ENCODE results near the gene MYO6. TPM values are rescaled to one million over a fixed set of nuclear protein-coding genes. Genes with fewer than 3 reads are reported as not detected.
"Not testable (repeated sequence)": the region's sequence is repeated elsewhere in the genome, so short reads cannot be mapped to it uniquely, and the experiment has no call there.

MYO6 gene
- polyA plus RNA-seq (ENCODE audit: insufficient read length in 4 of 4), result 100 to 1,000 TPM in 2 of 4 donors, 10 to 100 TPM in 2; 11.2 to 111 (median 102) TPM

DNA sequence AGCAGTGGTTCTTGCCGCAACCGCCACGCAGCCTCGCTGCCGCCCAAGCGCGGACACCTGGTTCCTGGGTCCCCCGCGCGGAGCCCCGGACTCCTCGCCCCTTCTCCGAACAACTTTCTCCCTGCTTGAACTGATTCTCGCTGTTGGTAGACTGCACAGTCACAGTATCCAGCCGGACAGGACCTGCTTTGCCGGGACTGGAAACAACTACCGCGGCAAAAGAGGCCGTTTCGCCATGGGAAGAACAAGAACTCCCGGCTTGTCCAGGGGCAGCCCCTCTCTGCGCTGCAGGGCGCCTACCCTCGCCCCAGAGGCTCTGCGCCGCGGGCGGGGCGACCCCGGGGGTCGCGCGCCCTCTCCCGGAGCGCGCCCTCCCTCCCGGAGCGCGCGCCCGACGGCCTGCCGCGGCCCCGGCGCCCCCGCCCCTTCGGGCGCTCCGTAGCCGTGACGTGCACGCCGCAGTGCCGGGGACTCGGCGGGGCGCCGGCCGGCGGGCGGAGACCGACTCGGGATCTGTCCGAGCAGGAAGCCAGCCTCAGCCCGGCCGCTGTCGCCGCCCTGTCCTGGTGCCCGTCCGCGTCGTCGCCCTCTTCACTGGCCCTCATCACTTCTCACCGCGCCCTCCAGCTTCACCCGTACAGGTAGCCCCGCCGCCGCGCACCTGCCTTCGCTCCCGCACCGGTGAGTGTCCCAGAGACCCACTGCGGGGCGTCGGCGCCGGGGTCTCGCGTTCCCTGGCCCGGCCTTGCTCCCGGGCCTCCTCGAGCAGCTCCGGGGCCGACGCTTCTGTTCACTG, at the start of gene MYO6:
Gene MYO6 (plus strand): TSS at position 497 of the 796 bp plus-strand sequence. CDS start 68,309 bp downstream, outside the sequence.
- DNase-seq (ENCODE audit: low read depth in 4 of 4, low spot score in 3 of 4), result peak in 3 of 4 donors; percentile 54 to 65 (median 62)

GRCh38 chr6:75708334-75708733, 40.7 kb upstream of the MYO6 start:
- not testable (repeated sequence) for DNase-seq (ENCODE audit: low read depth in 4 of 4, low spot score in 3 of 4)

DNA sequence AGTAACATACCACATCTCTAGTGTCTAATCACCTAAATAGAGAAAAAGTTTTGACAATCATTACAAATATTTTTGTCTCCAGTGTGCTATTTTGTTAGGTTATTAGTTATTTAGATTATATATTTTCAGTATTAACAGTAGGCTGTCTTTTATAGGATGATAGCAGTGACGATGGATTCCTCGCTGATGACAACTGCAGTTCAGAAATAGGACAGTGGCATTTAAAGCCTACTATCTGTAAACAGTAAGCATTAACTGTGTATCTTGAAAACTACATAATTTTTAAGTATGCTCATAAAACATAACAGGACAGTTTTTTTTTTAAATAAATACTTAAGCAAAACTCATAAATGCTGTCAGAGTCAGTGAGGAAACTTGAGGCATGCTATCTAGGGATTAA, 37.9 kb upstream of the MYO6 start:
- DNase-seq (ENCODE audit: low read depth in 4 of 4, low spot score in 3 of 4), result no peak

- DNase-seq (ENCODE audit: low read depth in 4 of 4, low spot score in 3 of 4), result no peak
These were observed 29.9 kb upstream of the MYO6 start for GRCh38 chr6:75719133-75719532.

DNA sequence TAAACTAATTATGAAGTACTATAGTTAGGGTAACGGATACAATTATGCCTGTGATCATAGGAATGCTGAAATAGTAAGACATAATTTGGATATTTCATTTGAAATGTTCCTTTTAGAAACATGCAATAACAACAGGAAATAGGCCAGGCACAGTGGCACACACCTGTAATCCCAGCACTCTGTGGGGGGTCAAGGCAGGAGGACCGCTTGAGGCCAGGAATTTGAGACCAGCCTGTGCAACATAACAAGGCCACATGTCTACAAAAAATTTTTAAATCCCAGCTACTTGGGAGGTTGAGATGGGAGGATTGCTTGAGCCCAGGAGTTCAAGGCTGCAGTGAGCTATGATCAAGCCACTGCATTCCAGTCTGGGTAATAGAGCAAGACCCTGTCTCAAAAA, 25.7 kb upstream of the MYO6 start:
- DNase-seq (ENCODE audit: low read depth in 4 of 4, low spot score in 3 of 4), result no peak

DNA sequence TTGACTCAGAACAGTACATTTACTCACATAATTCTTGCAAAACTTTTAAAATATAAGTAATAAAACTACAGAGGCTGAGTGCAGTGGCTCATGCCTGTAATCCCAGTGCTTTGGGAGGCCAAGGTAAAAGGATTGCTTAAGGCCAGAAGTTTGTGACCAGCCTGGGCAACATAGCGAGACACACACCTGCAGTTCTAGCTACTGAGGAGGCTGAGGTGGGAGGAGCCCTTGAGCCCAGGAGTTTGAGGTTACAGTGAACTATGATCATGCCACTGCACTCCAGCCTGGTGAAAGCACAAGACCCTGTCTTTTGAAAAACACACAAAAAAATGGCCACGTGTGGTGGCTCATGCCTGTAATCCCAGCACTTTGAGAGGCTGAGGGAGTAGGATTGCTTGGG, 21.8 kb upstream of the MYO6 start:
- no peak for DNase-seq (ENCODE audit: low read depth in 4 of 4, low spot score in 3 of 4)

DNA sequence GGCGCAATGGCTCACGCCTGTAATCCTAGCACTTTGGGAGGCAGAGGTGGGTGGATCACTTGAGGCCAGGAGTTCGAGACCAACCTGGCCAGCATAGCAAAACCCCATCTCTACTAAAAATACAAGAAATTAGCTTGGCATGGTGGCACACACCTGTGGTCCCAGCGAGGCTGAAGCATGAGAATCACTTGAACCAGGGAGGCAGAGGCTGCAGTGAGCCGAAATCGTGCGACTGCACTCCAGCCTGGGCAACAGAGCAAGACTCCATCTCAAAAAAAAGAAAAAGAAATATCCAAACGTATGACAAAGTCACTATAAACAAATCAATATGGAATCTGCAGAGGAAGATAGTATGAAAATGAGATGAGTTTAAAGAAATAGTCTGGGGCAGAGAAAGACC, 18.0 kb upstream of the MYO6 start:
- not testable (repeated sequence) for DNase-seq (ENCODE audit: low read depth in 4 of 4, low spot score in 3 of 4)

GRCh38 chr6:75735491-75736186, 13.4 kb upstream of the MYO6 start:
- DNase-seq (ENCODE audit: low read depth in 4 of 4, low spot score in 3 of 4), result no peak

DNA sequence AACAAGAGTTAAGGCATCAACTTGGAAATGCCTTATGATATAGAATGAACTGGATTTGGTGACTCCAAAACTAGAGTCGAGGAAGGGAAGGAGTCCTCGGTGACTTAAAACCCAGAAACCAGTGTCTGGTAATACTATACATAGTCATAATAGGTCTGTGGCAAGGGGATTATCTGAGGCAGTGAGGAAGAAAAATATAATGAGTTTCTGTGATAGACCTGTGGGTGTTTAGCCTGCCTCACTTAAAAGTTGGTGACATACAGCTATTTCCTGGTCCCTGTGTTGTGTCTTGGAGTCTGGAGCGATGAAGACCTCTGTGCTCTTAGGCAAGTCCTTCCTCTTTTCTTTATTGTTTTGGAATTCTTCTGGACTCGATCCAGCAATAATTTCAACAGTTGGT, 5.1 kb upstream of the MYO6 start:
- DNase-seq (ENCODE audit: low read depth in 4 of 4, low spot score in 3 of 4), result no peak

DNA sequence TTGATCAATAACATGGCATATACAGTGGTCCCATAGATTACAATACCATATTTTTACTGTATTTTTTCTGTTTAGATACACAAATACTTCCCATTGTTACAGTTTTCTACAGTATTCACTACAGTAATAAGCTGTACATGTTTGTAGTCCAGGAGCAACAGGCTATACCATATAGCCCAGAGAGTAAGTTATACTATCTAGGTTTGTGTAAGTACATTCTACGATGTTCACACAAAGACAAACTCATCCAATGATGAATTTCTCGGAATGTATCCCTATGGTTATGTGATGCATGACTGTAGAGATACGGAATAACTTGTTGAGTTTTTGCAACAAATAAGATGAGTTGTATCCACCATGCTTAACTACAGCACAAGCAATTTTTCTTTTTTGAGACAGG, 3.6 kb upstream of the MYO6 start:
- DNase-seq (ENCODE audit: low read depth in 4 of 4, low spot score in 3 of 4), result no peak

DNA sequence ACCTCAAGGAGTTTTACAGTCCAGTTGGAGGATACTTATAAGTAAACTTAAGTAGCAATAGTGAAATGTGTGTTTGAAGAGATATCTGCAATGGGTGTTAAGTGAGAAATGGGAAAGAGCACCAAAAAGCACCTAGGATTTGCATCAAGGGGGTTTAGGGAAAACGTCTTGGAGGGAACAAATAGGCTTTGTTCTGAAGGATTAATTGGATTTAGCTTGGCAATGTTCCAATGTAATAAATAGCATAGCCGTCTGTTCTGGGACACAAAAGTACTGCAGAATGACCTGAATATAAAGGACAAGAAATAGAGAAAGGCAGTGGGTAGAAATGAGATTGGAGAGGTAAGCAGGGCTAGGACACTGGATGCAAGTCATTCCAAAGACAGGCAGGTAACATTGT, 2.8 kb upstream of the MYO6 start:
- DNase-seq (ENCODE audit: low read depth in 4 of 4, low spot score in 3 of 4), result no peak

GRCh38 chr6:75747152-75747992, 1.7 kb upstream of the MYO6 start:
- DNase-seq (ENCODE audit: low read depth in 4 of 4, low spot score in 3 of 4), result no peak

DNA sequence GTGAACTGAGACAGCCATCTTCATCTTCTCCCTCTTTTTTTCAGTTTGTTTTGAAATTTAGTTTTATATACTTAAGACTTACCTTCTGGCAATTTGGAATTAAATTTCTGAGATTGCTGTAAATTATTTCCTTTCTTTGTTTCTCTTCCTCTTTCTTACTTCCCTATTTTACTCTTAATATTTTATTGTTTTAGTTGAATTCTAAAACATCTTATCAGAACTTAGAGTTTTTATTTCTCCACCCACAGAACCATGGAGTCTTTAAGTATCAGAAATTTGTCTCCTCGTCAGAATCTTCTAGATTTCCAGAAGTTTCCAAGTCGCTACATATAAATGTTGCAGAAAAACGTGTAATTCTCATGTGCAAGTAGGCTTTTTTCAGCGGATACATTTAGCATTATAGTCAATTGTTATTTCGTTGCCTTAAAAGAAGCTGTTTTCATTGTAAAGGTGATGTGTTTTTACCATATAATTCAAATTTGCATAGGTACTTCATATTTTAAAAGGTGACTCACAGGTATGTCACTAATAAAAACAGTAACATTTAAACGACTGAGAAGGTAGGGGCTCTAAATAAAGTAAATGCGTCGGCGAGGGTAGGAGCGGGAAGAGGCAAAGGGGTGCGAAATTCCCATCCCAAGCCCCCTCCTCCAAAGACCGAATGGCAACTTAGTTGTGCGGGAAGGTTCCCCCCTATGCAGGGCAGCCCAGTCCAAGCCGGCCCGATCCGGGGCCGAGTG, 866 bp upstream of the MYO6 start:
- no peak for DNase-seq (ENCODE audit: low read depth in 4 of 4, low spot score in 3 of 4)

GRCh38 chr6:75751443-75751842, 2.4 kb downstream of the MYO6 start:
- no peak for DNase-seq (ENCODE audit: low read depth in 4 of 4, low spot score in 3 of 4)

DNA sequence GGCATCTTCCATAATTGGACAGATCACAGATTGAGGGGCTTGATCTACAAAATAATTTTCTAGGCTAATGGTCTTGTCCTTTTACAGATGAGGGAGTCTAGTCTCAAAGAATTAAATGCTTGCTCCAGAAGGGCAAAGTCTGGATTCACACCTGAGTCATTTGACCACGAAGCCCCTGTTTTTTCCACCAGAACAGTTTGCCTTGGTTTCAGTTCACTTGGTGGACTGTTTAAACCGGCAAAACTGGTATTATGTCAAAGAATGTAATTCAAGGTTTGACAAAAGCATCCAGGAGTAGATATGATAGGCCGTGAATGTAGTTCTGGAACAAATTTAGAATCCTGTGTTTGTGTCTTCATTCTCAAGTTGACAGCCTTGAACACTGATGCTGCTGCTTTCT, 3.3 kb downstream of the MYO6 start:
- DNase-seq (ENCODE audit: low read depth in 4 of 4, low spot score in 3 of 4), result no peak

- DNase-seq (ENCODE audit: low read depth in 4 of 4, low spot score in 3 of 4), result no peak
These were observed 6.7 kb downstream of the MYO6 start for GRCh38 chr6:75755704-75756103.

- DNase-seq (ENCODE audit: low read depth in 4 of 4, low spot score in 3 of 4), result no peak
These were observed 8.3 kb downstream of the MYO6 start for GRCh38 chr6:75757295-75757694.

DNA sequence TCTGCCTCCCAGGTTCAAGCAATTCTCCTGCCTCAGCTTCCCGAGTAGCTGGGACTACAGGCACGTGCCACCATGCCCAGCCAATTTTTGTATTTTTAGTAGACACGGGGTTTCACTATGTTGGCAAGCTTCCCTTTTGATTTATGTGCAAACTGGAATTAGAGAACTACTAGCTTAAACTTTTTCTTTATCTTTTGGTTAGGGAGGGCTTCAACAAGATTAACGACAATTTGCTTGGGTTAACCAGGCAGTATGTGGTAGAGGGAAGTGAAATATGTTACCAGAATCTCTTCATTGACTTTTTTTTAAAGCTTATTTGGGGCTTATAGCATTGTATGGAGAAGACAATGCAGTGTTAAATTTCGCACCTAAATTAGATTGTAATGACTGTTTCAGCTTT, 9.0 kb downstream of the MYO6 start:
- no peak for DNase-seq (ENCODE audit: low read depth in 4 of 4, low spot score in 3 of 4)

- no peak for DNase-seq (ENCODE audit: low read depth in 4 of 4, low spot score in 3 of 4)
These were observed 10.2 kb downstream of the MYO6 start for GRCh38 chr6:75759207-75759606.

- no peak for DNase-seq (ENCODE audit: low read depth in 4 of 4, low spot score in 3 of 4)
These were observed 11.3 kb downstream of the MYO6 start for GRCh38 chr6:75760320-75760719.

All from left renal pelvis (tissue), 4 donors.